Testis (tissue), 3 donors: Measurements from ENCODE around the gene FAF1. TPM values are rescaled to one million over a fixed set of nuclear protein-coding genes. Genes with fewer than 3 reads are reported as not detected.

Source experiments
- DNase-seq: peaks from one replicate; pipeline ENCODE4 v3.0.0-alpha.2; 2019
- H3K27ac ChIP-seq, 2 donors: fragments of 200-600 bp; sonication (generic); one replicate each; pipeline ENCODE4 v1.5.1; 2019
- H3K27me3 ChIP-seq: fragments of 200-600 bp; sonication (generic); one replicate; pipeline ENCODE4 v1.5.1; 2019
- H3K36me3 ChIP-seq: fragments of 200-600 bp; sonication (generic); one replicate; pipeline ENCODE4 v1.5.1; 2017; ENCODE audit warnings: low read depth; ENCODE audit errors: missing control alignments
- H3K4me1 ChIP-seq: fragments of 200-600 bp; sonication (generic); one replicate; pipeline ENCODE4 v1.5.1; 2019
- H3K4me3 ChIP-seq, 2 donors: fragments of 200-600 bp; sonication (generic); one replicate each; pipeline ENCODE4 v1.5.1; 2017 to 2019
- H3K9me3 ChIP-seq: fragments of 200-600 bp; sonication (generic); one replicate; pipeline ENCODE4 v1.5.1; 2017
- POLR2A ChIP-seq: fragments of 450-650 bp; IDR thresholded peaks from one replicate; pipeline ENCODE4 v1.6.1; 2017; ENCODE audit warnings: antibody characterized with exemption, mild to moderate bottlenecking, moderate library complexity
- WGBS, 2 donors: methylation state at CpG; one replicate each; pipeline ENCODE4 v1.1.5; 2018; 5-methylcytosine and 5-hydroxymethylcytosine counted together
- intact Hi-C: fragments of 100-400 bp; cut with DNase I; formaldehyde crosslinking; loops from one replicate; pipeline ENCODE4 v1.15.1; 2023; ENCODE audit warnings: low total_unique reads
- polyA plus RNA-seq: library from polyadenylated mRNA; stranded (reverse); fragments of 350-450 nt; fragmentation: Illumina TruSeq; extraction: RNeasy Lipid Tissue Mini Kit (QIAGEN cat#74804); gene quantifications from one replicate; pipeline ENCODE4 v1.2.3, GENCODE V29; 2014; ENCODE audit warnings: low read depth, low replicate concordance; ENCODE audit not compliant: insufficient read depth
- total RNA-seq, 2 donors: library from RNA; depleted of rRNA; stranded (reverse); fragments of >200 nt; gene quantifications; one replicate each; pipeline ENCODE4 v1.2.3, GENCODE V29; 2016
- TF ChIP-seq, protein P1 (sequence below), 3 experiments: fragments of 450-650 bp in 2 of 3; fragments of 200-600 bp in 1 of 3; sonication (generic) in 1 of 3; IDR thresholded peaks; one replicate each; pipeline ENCODE4 v1.5.1; 2016 to 2019; ENCODE audit warnings: antibody characterized with exemption in 3 of 3, mild to moderate bottlenecking in 2 of 3, moderate library complexity in 1 of 3

FAF1 gene
- total and polyA plus RNA-seq, 3 donors from 2014 or later = 46.5 to 236 (median 61.6) TPM

DNA sequence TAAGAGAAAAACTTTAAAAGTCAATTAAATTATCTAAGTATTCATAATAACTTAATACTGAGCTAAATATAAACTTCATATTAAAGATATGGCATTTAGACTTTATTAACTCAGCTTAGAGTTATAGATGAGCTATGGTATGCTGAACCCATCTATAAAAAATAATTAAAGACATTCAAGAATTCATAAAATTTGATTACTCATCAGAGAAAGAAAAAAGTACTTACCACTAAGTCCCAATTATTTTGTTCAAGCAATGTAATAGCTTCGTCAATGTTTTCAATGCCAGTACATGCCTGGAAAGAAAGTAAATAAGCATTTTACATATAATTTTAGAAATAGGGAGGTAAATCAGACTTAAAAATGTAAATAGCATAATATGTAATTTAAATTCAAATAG is 102.4 kb downstream of the FAF1 start:
- no peak overlapping the region for H3K4me3 ChIP-seq
- no peaks in the 10 kb centered on the region for H3K4me1 ChIP-seq
- intact Hi-C loops = no loop called here
- no peak overlapping the region for H3K27ac ChIP-seq
- TF ChIP-seq POLR2A = no peak
- TF ChIP-seq, protein P1, sequence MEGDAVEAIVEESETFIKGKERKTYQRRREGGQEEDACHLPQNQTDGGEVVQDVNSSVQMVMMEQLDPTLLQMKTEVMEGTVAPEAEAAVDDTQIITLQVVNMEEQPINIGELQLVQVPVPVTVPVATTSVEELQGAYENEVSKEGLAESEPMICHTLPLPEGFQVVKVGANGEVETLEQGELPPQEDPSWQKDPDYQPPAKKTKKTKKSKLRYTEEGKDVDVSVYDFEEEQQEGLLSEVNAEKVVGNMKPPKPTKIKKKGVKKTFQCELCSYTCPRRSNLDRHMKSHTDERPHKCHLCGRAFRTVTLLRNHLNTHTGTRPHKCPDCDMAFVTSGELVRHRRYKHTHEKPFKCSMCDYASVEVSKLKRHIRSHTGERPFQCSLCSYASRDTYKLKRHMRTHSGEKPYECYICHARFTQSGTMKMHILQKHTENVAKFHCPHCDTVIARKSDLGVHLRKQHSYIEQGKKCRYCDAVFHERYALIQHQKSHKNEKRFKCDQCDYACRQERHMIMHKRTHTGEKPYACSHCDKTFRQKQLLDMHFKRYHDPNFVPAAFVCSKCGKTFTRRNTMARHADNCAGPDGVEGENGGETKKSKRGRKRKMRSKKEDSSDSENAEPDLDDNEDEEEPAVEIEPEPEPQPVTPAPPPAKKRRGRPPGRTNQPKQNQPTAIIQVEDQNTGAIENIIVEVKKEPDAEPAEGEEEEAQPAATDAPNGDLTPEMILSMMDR (IDR thresholded peaks at IDR 0.05) = no peak
- H3K27me3 ChIP-seq = no peaks in the 10 kb centered on the region
- H3K9me3 ChIP-seq = no peaks in the 10 kb centered on the region
- WGBS, 2 donors = 91 to 94% methylated on average over 1 of the region's 1 CpG
- no peaks in the 10 kb centered on the region for H3K36me3 ChIP-seq
- DNase-seq = no peak

DNA sequence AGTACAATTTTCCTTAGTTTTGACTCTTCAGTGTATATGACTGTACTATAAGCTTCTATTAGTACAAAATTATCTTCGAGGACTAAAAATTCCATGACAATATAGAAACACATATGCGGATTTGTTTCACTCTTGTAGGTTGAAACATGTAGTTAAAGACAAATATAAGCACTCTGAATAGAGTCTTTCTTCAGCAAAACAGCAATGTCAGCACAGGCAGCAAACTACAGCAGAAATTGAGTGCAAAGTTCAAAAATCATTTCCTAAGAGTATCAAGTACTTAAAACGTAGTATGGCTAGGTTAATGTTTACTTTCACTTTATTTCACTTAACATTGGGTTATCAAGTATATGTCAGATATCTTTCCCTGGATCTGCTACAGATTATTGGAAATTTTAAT is 106.7 kb downstream of the FAF1 start:
- DNase-seq = no peak
- H3K9me3 ChIP-seq = no peaks in the 10 kb centered on the region
- H3K36me3 ChIP-seq = no peaks in the 10 kb centered on the region
- no peaks in the 10 kb centered on the region for H3K4me1 ChIP-seq
- H3K27me3 ChIP-seq = no peaks in the 10 kb centered on the region
- no peak for TF ChIP-seq POLR2A
- TF ChIP-seq, protein P1 (IDR thresholded peaks at IDR 0.05) = no peak
- intact Hi-C loops = no loop called here
- no peak overlapping the region for H3K27ac ChIP-seq
- H3K4me3 ChIP-seq = no peak overlapping the region
- 71 to 83% methylated on average over 3 of the region's 3 CpGs for WGBS, 2 donors

DNA sequence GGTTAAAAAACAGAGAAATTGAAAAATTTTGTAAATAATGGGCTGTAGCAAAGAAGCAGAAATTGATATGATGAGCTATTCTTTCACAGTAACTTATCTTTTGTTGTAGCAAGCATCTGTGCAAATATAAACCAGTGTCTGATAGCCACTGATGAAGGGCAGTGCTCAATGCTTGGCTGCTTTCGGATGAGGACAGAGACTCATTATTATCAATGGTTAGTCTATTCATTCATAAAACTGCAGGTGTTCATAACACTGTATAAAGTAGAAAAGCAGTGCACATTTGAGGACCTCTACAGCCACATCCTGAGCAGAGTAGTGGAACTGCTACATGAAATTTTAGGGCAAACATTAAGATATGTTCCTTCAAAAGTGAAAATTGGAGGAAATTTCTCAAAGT is 107.2 kb downstream of the FAF1 start:
- intact Hi-C loops = no loop called here
- no peaks in the 10 kb centered on the region for H3K27me3 ChIP-seq
- no peak overlapping the region for H3K27ac ChIP-seq
- TF ChIP-seq, protein P1 (IDR thresholded peaks at IDR 0.05) = no peak
- TF ChIP-seq POLR2A = no peak
- no peak overlapping the region for H3K4me3 ChIP-seq
- no peaks in the 10 kb centered on the region for H3K36me3 ChIP-seq
- H3K4me1 ChIP-seq = no peaks in the 10 kb centered on the region
- no peaks in the 10 kb centered on the region for H3K9me3 ChIP-seq
- 55 to 78% methylated on average over 1 of the region's 1 CpG for WGBS, 2 donors
- DNase-seq = no peak

DNA sequence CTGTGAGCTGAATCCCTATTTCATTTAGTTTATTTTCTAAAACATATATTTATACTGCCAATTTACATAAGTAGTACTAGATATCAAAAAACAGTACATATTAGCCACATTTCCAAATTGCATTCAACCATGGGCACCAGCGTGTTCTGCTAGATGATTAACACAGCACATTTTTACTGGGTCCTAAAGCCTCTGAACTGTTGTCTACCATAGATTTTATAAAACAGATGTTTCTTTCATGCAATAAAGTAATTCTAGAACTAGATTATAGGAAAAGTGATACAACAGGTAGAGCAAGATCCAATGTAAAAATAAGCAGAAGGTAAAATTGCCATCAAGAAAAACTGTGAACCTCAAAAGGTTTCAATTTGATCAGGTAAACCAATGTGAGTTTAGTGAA is 108.6 kb downstream of the FAF1 start:
- 91 to 93% methylated on average over 1 of the region's 1 CpG for WGBS, 2 donors
- Histone ChIP-seq H3K36me3 (no peaks in the 10 kb centered on the region), H3K9me3 (no peaks in the 10 kb centered on the region), H3K27me3 (no peaks in the 10 kb centered on the region), H3K4me1 (no peaks in the 10 kb centered on the region), H3K4me3 (no peak overlapping the region), H3K27ac (no peak overlapping the region)
- TF ChIP-seq, protein P1 (IDR thresholded peaks at IDR 0.05) = no peak
- TF ChIP-seq POLR2A = no peak
- intact Hi-C loops = no loop called here
- DNase-seq = no peak

DNA sequence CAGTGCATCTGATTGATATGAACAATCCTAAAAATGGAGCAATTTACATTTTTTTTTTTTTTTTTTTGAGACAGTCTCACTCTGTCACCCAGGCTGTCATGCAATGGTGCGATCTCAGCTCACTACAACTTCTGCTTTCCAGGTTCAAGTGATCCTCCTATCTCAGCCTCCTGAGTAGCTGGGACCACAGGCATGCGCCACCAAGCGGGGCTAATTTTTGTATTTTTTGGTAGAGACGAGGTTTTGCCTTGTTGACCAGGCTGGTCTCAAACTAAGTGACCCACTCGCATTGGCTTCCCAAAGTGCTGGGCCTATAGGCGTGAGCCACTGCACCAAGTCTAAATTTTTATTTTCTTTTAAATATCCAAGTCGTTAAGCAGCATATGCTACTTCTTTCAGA is 109.0 kb downstream of the FAF1 start:
- Histone ChIP-seq H3K27ac (no peak overlapping the region), H3K27me3 (no peaks in the 10 kb centered on the region), H3K4me3 (no peak overlapping the region), H3K4me1 (no peaks in the 10 kb centered on the region), H3K9me3 (no peaks in the 10 kb centered on the region), H3K36me3 (no peaks in the 10 kb centered on the region)
- DNase-seq = no peak
- intact Hi-C loops = no loop called here
- WGBS, 2 donors = 93 to 96% methylated on average over 7 of the region's 7 CpGs
- no peak for TF ChIP-seq POLR2A
